Omental fat pad (tissue), 4 donors: ENCODE measurements around the gene KSR1. TPM values are rescaled to one million over a fixed set of nuclear protein-coding genes. Genes with fewer than 3 reads are reported as not detected.
A peak's percentile ranks its signal among the peaks of the same experiment; 100 is the strongest.

Source experiments
- ATAC-seq: fragments of 150-250 bp; one replicate; pipeline ENCODE4 v1.9.1; 2016; ENCODE audit warnings: mild to moderate bottlenecking, moderate library complexity; ENCODE audit not compliant: low FRiP score
- DNase-seq: peaks from one replicate; pipeline ENCODE4 v3.0.0-alpha.2; 2019; ENCODE audit warnings: low spot score
- total RNA-seq, 4 donors: library from RNA; depleted of rRNA; stranded (reverse); fragments of >200 nt; gene quantifications; one replicate each; pipeline ENCODE4 v1.1.0, GENCODE V29; 2016
- TF ChIP-seq, protein P1 (sequence below), 3 donors: fragments of 450-650 bp; IDR thresholded peaks; one replicate each; pipeline ENCODE4 v1.5.1; 2016 to 2017; ENCODE audit warnings: antibody characterized with exemption in 3 of 3, mild to moderate bottlenecking in 3 of 3, moderate library complexity in 2 of 3

KSR1 gene
- total RNA-seq, 4 donors from 2014 or later: 25.8 to 42.3 (median 33.9) TPM

DNA sequence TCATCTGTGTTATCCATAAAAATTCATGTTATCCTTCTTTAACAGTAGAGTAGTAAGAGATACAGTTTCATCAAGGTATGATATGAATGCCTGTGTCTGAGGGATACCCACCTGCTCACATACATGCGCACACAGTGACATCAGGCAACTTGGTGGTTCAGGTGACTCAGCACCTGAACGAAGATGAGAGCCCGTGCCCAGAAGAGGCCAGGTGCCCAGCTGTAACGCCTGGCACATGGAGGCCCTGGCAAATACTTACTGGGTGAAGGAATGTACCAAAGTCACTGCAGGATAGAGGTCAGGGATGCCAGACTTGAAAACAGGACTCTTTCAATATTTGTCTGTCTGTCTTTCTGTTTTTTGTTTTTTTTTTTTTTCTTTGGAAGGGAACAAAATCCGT is 102.1 kb downstream of the KSR1 start:
- ATAC-seq (no peak), DNase-seq (no peak)
- TF ChIP-seq, protein P1, sequence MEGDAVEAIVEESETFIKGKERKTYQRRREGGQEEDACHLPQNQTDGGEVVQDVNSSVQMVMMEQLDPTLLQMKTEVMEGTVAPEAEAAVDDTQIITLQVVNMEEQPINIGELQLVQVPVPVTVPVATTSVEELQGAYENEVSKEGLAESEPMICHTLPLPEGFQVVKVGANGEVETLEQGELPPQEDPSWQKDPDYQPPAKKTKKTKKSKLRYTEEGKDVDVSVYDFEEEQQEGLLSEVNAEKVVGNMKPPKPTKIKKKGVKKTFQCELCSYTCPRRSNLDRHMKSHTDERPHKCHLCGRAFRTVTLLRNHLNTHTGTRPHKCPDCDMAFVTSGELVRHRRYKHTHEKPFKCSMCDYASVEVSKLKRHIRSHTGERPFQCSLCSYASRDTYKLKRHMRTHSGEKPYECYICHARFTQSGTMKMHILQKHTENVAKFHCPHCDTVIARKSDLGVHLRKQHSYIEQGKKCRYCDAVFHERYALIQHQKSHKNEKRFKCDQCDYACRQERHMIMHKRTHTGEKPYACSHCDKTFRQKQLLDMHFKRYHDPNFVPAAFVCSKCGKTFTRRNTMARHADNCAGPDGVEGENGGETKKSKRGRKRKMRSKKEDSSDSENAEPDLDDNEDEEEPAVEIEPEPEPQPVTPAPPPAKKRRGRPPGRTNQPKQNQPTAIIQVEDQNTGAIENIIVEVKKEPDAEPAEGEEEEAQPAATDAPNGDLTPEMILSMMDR (IDR thresholded peaks at IDR 0.05): no peak

DNA sequence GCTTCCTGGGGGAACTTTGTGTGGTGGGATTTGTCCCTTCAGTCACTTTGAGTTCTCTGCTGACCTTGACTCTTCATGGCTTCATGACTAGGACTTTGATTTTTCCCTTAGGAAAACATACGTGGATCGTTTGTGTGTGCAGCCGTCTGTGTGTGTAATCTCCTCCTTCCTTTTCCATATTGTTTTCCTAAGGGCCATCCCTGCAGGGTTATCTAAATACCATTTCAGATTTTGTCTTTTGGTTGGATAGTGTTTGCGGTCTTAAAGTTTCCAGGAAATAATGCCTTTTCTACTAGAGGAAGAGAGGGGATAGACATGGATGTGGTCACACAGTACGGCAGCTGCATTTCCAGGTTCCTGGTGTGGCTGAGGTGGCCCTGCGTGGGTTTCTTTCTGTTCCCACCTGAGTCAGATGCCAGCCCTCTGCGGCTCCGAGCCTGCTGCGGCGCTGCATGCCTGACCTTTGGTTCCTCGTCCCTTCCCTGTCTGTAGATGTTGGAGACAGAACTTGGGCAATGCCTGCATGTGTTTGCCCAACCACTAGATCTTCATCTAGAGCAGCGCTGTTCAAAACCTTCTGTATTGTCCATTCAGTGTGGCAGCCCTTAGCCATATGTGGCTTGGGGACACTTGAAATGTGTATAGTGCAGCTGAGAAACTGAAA is 102.7 kb downstream of the KSR1 start:
- ATAC-seq: no peak
- no peak for DNase-seq
- TF ChIP-seq, protein P1 (IDR thresholded peaks at IDR 0.05): no peak

DNA sequence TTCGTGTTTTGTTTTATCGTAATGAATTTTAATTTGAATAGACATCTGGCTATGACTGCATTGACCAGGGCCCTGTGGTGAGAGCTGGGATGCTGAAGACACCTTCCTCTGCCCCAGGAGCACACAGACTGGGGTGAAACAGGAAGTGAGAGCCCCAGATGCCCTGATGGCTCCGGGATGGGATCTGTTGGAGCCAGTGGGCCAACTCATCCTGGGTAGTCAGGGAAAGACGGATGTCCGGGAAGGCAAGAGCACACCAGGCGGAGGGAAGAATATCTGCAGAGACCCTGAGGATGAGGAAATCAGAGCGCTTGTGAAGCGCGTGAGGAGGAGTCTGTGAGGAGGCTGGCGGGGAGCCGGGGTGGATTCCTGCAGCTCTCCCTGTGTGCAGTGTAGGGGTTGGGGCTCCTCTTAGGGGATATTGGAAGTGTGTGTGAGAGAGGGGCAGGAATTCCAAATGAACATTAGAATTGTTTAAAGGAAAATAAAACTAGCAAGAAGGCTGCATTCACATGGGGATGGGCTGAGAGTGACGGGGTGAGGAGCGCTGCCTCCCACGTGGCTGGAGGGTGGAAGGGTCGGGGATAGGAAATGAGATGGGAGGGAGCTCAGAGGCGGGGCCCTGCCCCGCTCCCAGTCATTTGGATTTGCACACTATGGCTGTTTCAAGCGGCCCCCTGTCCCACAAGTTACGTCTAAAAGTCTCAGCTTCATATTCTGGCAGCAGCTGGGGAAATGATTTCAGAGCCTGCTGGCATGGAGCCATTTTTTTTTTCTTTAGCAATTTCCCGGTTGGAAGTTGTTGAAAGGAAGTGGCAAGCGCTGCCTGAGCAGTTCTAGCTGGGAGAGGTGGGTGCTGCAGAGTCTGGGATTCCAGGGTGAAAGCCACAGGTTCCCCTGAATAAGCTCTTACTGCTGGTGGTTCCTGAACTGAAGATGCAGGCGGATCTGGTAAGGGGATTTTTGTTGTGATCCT is 103.5 kb downstream of the KSR1 start:
- no peak for DNase-seq
- TF ChIP-seq, protein P1 (IDR thresholded peaks at IDR 0.05): no peak
- ATAC-seq: peak; percentile 78

DNA sequence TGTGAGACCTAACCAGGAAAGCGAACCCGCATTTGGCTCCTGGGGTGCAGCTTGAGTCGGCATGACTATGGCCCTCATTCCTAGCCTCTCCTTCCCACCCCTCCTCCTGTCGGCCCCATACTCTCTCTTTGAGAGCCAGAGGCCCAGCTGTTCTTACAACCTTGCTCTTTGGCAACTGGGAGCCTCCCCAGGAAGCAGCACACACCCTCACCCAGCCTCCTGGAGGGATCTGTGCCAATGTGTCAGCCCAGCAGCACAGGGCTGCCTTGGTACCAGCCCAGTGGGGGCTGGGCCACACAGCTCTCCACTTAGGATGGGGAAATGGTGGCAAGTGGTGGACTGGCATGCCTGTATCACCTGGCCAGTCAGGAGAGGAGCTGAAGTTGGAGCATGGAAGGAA is 104.4 kb downstream of the KSR1 start:
- TF ChIP-seq, protein P1 (IDR thresholded peaks at IDR 0.05): no peak
- DNase-seq: no peak
- peak; percentile 22 for ATAC-seq

DNA sequence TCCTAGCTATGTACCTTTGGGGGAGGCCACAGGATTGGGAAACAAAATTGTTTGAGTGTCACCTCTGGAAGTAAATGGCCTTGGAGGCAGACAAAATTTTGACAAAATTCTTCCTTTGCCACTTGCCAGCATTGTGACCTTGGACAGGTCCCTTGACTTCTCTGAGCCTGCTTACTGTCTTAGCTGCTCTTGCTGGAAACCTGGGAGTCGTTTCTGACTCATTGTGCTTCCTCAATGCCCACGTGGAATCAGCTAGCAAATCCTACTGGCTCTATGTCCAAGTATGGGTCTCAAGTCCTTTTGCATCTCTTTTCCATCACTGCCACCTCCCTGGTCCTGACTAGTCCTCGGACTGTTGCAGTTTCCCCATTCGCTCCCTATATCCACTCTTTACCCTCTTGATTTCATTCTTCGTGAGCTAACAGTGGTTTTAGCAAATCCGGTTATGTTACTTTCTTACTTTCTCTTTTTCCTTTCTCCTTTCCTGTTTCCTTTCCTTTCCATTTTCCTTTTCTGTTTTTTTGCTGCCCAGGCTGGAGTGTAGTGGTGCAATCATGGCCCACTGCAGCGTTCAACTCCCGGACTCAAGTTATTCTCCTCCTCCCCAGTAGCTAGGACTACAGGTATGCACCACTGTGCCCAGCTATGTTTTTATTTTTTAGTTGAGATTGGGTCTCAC is 106.7 kb downstream of the KSR1 start:
- ATAC-seq (no peak), DNase-seq (no peak)
- TF ChIP-seq, protein P1 (IDR thresholded peaks at IDR 0.05): no peak

DNA sequence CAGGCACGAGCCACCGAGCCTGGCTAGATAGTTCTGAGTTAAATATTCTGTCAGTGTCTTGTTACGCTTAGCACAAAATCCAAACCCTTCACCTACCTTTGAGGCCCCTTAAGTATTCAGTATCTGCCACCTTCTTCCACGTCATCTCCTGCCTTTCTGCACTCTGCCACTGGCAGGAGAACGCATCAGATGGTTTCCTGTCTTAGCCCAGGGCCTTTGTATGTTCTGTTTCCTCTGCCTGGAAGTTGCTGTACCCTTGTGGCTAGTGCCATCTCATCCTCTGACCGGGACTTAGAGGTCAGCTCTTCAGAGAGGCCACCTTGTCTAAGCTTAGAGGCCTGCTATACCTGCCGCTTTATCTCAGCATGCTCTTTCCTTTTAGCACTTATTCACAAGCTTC is 107.3 kb downstream of the KSR1 start:
- no peak for ATAC-seq
- TF ChIP-seq, protein P1 (IDR thresholded peaks at IDR 0.05): no peak
- no peak for DNase-seq
